NCI-H510A treated with DMSO at 0.1 percent for 48 hours (cell line): ENCODE measurements around the gene SYT1.

Experiments
- DNase-seq: peaks from one replicate; lab custom pipeline; 2025; lab: John Stamatoyannopoulos, UW

SYT1 gene

DNA sequence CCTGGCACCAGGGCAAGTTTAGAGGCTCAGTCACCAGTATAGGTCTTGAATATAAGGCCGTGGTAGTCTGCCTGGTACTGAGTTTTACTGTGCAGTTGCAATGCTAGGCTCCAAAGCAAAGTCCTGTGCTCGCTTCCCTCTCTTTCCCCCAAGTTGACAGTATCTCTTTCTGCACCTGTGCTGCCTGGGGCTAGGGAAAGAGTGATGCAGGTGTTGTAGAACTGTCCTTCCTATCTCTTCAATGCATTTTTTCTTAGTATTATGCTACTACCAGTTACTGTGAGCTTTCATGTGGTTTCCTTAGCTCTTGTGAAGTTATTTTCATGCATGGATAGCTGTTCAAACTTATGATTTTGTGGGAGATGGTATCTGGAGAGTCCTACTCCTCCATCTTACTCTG lies 359.2 kb downstream of the SYT1 start:
- no peak for DNase-seq

DNA sequence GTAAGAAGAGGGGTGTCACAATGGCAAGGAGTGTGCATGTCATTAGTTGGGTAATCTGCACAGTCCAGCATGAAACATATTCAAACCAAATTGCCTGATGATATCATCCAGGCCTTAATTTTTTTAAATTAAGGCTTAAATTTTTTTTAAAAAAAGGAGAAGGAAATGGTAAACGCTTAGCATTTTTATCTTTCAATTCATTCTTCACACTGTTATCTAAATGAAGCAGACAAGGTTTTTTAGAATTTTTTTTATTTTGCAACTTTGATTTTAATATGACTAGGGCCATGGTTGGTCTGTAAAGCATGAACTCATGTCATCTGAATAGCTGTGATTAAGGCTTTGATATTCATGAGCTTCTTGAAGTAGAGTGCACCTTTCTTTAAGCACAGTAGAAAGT lies 362.5 kb downstream of the SYT1 start:
- DNase-seq = no peak

DNA sequence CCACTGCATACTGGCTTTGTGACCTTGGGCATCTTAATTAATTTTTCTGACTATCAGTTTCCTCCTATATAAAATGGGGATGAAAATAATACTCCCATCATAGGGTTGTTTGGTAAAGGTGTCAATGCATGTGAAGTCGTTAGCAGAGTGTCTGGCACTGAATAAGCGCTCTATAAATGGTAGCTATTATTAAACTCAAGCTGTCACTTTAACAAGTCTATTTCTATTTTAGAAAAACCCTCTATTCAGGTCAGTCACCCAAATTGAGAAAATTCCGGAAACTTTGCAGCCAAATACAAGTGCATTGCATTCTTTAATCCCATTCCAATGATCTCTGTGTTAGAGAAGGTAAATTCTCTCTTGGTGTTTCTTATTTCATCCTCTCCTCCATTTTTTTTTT lies 363.1 kb downstream of the SYT1 start:
- DNase-seq = no peak

DNA sequence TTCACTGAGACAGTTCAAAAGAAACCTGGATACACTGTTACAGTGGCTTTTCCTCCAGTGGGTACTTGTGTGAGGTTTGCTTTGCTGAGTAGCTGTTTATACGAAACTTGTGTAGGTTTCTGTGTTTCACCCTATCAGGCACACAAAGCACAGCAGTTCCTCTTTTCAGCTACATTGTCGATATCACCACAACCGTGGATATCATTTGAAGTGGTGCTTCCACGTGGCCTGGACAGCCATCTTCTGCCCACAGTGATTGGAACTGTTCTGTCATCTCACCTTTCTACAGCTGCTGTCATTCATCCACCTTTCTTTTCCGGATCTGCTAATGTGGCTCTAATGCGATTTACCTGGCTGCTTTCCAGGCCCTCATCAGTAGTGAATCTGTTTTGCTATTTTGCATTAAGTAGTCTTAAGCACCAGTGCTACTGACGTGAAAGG lies 368.8 kb downstream of the SYT1 start:
- DNase-seq = peak; percentile 95

DNA sequence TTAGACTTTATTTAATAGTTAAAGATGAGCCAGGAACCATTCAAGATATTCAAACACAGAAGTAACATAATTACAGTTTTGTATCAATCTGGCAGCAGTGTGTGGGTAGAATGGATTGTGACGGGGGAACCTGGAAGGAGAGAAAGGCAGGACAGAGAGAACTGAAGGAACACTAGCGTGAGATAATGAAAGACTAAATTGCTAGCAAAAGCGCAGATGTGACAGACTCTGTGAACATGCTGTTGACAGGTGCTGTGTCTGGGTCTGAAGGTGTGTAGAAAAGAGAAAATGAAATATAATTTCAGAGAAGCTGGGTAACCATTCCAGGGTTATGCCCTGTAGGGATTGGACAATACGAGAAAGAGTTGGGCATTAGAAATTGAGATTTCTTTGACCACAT lies 372.3 kb downstream of the SYT1 start:
- DNase-seq = no peak

DNA sequence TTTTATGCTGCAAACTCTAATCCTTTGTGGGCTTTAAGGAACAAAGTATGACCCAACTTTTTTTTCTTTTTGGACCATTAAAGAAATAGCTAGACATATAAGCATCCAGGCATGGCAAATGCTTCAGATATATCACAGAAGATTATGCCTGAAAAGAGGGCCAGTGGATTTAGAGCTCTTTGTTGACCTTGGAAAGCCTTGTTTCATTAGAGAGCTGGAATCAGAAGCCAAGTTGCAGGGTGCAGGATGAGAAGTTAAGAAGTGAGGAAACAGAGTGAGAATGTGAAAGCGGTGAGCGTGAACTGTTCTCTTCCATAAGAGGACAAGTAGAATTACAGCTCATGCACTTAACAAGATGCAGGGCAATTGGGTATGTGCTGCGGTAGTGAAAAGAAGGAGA lies 373.7 kb downstream of the SYT1 start:
- no peak for DNase-seq

DNA sequence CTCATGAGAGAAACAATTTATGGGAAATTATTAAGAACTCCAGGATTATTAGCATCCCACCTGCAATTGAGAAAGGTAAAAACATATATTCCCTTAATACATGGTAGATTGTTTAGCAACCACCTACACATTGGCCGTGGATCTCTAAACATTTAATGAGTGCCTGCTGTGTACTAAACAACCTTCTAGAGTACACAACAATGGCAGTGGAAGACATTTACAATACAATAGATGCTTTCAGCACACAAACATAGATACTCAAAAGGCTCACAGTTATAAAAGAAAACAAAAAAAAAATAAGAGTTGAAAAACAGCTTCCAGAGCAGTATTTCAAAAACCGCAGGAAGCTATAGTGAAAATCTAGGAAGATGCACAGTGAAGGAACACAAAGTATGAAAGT lies 382.9 kb downstream of the SYT1 start:
- no peak for DNase-seq

DNA sequence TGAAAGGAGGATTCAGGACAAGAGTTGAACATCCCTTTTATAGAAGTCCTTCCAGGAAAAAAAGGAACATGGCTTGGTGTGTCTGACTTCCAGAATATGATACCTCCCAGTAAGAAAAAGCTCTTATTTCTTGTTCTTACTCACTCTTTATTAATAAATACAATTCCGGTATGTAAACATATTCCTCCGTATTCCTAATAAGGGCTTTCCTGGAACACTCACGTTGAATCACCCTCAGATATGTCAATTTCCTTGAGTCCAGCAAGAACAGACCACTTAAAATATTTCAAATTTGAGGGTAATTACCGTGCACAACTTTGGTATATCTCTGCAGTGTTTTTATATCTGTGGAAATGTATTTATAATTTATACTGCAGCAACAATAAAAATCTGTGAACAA lies 385.6 kb downstream of the SYT1 start:
- no peak for DNase-seq

DNA sequence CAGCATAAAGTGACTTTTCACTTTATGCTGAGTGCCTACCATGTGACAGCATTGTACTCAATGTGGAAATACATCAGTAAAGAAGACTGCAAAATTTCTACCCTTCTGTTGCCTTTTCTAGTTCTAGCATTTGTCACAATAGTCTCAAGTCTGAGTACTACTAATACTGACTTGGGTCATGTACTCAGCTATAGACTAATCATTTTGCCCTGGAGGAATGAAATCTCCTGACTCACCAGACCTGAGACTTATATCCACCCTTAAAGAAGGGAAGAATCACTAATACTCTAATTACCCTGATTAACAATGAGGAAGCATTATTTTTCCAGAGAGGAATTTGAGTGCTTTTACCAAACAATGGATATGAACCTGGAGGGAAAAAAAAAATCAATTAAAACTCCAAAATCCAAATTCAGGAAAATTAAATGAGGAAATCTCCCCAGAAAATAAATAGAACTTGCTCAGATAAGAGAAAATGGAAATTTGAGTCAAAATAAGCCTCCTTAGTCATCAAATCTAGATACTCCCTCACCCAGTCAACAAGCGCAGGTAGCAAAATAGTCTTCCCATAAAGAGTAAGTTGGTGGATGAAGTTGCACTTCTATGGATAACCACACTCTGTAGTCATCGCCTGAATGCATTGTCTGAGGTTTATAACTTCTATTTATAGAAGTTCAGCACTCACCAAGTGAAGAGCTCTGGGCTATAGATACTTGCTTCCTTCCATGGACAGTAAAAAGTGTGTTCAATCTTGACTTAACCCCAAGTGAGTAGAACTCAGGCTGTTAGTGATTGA lies 386.6 kb downstream of the SYT1 start:
- DNase-seq = no peak

DNA sequence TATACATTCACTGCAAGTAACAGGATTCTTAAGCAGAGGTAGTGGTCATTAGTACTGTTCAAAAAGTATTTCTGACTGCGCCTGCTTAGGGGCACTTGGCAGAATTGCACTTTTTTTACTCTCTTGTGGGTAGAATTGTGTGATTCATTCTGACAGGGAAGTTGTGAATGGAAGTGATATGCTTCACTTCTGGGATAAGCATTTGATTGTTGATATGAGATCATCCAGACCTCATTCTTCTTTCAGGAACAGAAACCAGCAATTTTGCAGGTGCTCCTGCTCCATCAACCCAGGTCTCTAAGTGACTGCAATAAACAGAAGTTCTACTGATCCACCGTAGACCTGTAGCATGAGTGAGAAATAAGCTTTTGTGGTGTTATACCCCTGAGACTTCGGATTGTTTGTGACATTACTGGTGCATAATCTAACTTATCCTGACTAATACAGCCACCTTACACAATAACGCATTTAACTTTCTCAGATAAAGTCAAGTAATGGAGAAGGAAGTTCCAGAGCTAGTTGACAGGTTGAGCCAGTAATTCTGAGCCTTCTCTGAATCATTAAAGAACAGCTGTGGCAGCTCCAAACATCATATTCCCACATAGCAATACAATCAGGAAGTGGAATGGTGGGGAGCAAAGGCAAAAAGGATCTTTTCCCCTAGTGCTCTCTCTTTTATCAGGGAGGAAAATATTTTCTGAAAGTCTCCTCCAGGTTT lies 387.9 kb downstream of the SYT1 start:
- DNase-seq = no peak

DNA sequence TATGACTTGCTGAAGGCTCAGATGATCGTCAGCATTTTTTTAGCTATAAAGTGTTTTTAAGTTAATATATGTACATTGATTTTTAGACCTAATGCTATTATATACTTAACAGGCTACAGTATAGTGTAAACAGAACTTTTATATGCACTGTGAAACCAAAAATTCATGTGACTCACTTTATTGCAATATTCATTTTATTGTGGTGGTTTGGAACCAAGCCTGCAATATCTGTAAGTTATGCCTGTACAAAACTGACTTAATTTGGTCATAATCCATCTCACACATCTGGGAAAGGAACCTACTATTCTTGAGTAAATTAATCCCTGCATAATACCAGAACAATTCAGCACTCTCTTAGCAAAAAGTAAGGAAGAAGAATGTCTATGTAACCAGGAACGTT lies 390.7 kb downstream of the SYT1 start:
- no peak for DNase-seq

DNA sequence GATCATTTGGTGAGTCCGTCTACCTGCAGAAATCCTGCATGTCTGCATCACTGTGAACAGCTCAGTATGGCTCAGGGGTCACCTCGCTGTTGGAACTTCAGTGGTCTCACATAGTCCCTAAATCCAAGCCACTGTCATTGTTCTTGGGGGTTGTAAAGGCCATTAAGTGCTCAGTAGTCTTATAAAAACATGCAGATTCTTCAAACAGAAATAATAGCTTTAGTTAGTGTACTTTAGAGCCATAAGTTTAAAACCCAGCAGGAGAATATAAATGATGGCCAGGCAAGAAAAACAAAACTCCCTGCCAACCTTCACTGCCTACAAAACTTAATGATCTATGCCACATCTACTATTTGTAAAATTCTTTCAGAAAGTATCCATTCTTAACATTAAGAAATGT lies 396.3 kb downstream of the SYT1 start:
- no peak for DNase-seq

DNA sequence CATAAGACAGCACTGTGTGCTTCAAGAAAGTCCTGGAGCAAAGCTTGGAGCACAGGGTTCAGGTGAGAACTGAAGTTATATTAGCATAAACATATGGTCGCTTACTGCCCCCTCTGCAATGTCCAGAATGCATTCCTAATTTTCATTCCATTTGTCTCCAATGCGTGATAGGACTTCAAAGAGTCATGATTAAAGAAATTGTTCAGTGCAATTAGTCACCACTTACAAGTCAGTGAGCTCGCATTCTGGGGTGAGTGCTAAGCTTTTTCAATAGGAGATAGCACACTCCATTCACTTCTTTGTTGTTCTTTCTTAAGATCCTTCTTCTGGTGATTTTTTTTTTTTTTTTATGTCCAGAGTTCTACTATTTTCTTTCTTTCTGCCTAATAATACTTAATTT lies 398.4 kb downstream of the SYT1 start:
- DNase-seq = no peak

DNA sequence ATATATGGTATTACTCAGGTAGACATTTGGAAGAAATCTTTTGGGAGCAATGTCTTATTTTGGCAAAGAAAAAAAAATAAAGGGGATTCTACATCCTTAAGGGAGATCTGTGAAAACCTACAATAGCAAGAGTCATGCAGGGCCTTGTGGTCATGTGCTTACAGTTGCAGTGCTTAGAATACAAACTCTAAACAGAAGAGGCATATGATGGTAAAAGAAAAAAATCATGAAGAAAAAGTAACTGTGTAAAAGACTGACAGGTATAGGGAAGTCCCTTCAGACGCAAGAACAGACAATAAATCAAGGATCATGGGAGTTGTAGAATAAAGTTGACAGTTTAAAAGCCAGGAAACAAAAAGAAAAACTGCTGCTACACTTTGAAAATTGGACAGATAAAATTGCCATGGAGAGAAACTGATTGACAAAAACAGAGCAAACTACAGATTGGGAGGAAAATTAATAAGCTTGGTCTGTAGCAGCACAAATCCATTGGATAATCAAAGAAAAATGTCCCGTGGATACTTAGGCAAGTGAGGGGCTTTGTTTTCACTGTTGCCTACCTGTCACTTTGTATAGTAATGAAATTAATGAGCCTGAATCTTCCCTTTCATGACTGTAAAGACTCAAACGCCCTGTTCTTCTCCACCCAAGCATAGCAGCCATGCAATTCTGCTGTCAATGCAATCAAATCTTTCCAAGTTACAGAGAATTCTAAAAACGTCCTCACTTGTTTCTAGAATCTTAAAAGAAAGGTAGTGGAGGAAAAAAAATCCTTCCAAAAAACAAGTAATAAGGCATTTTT lies 402.0 kb downstream of the SYT1 start:
- no peak for DNase-seq

DNA sequence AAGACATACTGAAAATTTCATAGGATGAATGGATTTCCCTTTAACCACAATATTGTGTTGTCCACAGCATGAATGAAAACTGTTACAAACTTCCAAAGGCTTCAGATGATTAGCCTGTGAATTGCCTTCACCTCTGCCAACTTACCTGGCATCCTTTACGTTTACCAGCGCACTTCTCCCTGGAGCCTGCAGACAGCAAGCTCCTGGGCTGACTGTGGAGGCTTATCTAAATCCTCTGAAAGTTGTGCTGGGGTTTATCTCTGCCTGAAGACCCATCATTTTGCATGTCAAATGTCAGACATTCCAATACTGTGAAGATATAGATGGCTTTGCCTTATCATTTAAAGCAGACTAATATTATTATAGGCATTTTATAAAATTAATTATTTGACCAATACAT lies 403.0 kb downstream of the SYT1 start:
- no peak for DNase-seq

DNA sequence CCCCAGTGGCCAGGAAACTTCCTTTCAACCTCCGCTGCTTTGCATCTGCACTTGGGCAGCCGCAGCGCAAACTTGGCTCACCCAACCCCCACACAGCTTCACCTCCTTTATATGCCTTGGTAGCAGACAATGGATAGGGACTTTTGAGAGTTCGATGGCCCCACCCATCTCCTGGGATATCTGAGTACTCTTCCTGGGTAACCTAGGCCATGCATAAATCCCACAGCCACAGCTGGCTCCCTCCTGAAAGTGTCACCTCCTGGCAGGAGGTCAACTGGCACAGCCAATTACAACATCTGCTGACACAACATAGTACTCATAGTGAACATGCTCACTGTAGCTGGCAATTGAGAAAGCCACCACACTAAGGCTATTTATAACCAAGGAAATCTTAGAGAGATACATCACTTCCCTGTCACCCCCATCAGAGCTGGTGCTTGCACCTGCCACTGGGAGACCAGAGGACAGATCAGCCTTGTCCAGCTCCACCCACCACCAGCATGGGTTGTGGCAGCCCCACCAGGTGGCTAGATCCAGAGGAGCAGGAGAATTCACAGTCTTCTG lies 410.0 kb downstream of the SYT1 start:
- peak; percentile 37 for DNase-seq

DNA sequence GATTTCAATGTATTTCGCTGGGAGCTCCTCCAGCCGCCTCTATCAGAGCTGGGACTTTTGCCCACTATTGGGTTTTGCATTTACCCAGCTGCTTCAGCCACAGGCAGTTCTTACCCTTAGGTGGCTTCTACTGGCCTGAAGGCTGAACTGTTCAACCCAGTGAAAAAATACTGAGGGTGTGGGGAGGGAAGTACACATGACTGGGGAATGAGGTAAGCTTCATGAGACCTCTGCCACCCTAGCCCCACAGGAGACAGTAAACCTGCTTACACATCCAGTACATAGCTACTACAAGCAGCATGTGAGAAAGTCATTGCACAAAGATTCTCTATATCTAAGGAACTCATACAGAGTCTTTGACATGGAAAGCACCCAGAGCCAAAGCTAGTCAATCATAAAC lies 411.1 kb downstream of the SYT1 start:
- no peak for DNase-seq

DNA sequence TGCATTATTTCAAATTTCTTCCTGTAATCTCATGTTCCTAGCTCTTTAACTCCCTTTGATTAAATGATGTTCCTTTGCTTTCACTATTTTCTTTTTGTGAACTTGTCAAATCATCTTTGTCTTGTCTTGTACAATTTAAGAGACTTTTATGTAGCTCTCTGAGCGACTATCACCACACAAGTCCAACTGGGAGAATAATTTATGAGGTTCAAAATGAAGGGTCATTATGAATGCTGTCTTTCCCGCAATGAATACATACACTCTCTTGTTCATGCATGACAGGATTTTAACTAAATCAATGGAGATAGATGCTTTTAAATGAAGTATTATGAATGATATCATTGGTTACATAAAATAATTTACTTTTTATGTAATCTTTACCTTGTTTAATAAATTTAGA lies 418.8 kb downstream of the SYT1 start:
- peak; percentile 9 for DNase-seq

DNA sequence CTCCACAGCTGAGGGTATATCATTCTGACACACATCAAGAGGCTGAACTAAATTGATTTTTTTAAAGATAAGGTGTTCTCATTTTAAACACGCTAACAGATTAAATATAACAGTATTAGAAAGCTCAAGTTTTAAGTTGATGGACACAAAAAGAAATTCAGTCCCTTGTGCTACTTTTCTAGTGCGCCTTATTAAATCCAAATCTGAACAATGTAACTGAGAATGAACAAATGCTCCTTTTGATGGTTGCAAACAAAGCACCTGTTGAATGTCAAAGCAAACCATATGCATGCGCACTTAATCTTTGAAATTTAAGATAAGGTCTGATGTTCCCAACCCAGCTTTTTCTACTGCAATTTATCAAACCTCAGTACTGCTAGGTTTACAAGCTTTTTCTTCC lies 424.3 kb downstream of the SYT1 start:
- no peak for DNase-seq

DNA sequence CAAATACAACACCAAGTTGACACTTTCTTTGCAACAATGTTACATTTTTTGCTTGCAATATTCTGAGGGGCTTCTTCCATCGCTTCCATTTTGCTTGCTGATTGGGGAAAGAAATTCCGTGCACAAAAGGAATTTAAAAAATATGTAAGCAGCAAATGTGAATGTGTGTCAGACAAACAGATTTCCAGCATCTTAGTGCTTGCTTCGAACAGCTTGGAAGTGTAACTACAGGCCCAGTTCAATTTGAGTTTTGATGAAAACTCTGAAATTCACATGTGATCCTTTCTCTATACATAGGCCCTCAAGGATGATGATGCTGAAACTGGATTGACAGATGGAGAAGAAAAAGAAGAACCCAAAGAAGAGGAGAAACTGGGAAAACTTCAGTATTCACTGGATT lies 427.1 kb downstream of the SYT1 start:
- DNase-seq = no peak

DNA sequence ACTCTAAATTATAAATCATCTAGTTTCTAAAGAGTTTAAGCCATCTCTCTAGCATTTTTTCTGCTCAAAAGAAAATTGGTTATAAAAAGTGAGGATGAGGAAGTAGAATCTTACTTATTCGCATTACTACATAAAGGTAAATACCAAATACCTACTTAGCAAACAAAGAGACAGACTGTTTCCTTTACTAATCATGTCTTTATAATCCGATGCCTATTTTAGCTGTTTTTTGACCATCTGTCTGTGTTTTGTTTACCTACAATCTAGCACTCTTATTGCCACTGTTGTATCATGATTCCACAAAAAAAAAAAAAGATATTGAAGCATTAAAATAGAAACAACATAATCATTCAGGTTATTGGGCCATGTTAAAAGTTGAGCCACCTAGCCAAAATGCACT lies 430.0 kb downstream of the SYT1 start:
- no peak for DNase-seq

DNA sequence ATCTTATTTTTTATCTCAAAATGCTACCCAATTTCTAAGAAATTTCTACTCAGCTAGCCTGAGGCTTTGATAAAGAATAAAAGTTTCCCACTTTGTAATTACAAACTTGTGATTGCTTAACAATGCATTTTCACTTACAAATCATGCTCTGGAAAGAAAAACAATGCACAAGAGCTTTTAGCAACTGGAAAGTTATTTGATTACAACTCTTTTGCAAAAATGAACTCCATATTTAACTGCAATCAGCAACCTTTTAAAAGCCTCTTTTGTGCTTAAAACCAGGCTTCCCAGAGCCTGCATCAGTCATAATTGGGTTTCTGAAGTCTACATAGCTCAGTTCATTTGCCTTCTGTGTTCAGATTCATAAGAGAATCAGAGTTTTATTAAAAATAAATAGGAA lies 431.0 kb downstream of the SYT1 start:
- no peak for DNase-seq

DNA sequence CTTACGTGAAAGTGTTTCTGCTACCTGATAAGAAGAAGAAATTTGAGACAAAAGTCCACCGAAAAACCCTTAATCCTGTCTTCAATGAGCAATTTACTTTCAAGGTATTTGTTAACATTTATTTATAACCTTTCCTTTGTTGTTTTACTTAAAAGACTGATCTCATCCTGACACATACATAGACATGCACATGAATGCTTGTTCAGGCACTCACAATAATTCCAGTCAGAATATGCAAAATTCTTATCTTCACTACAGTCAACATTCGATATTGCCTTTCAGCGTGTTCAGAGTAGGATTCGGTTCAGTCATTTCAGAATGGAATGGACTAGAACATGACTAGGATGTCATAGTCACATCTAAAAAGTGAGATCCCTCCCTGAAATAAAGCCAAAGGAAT lies 431.6 kb downstream of the SYT1 start:
- DNase-seq = no peak
